ENCODE measurements around the gene CENPQ.

CENPQ gene

GRCh38 chr6:49540614-49541013 is 77.4 kb downstream of the CENPQ start:
- DNase-seq (ENCODE audit: low read depth in 2 of 2, low spot score in 1 of 2), result no peak

- DNase-seq (ENCODE audit: low read depth in 2 of 2, low spot score in 1 of 2), result no peak
These were observed 78.1 kb downstream of the CENPQ start for GRCh38 chr6:49541210-49541724.

- no peak for DNase-seq (ENCODE audit: low read depth in 2 of 2, low spot score in 1 of 2)
These were observed 78.8 kb downstream of the CENPQ start for GRCh38 chr6:49541936-49542335.

Measured in stimulated activated CD8-positive, alpha-beta memory T cell treated with anti-CD3 and anti-CD28 coated beads, Interleukin-4, amount 100 ng/mL, for 4 hours (primary cell).